ENCODE results near the gene TSPAN9.
A peak's percentile ranks its signal among the peaks of the same experiment; 100 is the strongest.

Gene TSPAN9, protein sequence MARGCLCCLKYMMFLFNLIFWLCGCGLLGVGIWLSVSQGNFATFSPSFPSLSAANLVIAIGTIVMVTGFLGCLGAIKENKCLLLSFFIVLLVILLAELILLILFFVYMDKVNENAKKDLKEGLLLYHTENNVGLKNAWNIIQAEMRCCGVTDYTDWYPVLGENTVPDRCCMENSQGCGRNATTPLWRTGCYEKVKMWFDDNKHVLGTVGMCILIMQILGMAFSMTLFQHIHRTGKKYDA

GRCh38 chr12:3076730-3077571 lies at the start of gene TSPAN9:
TSS of gene TSPAN9 (plus strand) at chr12:3077379. CDS start at chr12:3201194, 123,815 bp downstream.
- peak; percentile 61 to 64 for DNase-seq

DNA sequence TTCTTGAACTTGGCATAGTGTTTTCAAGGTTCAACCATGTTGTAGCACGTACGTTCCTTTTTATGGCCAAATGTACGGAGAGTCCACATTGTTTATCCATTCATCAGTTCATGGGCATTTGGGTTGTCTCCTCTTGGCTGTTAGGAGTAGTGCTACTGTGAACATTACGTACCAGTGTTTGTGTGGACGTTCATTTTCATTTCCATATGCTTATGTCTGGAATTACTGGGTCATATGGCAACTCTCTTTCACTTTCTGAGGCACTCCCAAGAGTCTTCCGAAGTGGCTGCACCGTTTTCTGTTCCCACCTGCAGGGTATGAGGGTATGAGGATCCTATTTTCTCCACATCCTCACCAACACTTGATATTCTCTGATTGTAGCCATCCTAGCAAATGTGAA lies 49.1 kb upstream of the TSPAN9 start:
- no peak for DNase-seq

DNA sequence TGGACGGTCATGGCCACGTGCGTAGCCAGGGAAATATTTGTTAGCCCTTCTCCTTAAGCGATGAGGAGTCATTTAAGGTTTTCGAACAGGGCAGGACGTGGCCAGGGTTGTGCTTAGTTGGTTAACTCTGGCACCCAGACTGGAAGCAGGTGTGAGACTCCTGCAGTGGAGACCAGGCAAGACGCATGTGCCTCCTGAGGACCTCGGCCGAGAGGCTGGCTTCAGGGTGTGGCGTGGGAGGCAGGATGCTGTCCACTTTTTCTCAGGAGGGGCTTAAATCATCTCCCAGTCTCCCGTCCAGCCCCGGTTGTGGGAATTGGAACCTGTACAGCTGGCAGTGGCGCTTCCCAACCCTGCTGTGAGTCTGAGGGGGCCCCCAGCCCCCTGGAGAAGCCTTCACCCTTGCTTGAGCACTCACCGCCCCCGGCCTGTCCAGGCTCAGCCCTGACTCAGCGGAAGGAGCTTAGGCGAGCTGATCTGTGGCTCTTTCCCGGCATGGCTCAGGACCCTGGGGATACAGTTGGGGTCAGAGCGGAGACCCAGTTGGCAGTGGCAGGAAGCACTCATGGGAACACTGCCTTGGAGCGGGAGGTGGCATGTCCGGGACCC lies 46.3 kb upstream of the TSPAN9 start:
- no peak for DNase-seq

DNA sequence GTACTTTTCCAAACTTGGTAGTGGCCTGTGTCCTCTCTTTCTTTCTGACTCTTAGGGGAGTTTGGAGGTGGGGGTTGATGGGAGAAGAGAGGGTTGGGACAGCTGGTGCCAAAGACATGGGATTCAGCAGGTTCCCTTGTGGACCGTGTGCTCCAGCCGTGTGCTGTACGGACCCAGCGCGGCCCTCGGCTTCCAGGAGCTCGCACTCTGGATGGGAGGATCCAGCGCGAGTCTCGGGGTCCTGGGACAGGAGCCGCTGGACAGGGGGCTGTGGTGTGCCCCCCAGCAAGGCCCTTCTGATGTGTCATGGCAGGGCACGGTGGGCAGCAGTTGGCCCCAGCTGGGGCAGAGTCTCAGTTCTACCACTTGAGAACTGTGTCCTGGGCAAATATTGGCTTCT lies 45.0 kb upstream of the TSPAN9 start:
- no peak for DNase-seq

GRCh38 chr12:3032770-3033538 lies 44.2 kb upstream of the TSPAN9 start:
- no peak for DNase-seq

DNA sequence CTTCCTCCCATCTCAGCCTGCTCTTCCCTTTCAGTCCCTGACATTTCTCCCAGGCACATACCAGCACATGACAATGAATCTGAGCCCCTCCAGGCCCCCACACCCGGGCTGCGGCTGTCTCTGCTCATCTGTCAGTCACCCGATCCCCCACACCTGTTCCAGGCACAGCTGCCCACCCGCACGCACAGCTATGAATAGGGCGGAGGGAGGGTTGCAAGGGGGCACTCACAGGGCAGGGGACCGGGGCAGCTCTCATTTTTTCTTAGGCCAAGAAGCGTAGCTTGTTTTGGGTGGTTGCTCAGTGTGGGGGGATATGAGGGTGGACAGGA lies 43.7 kb upstream of the TSPAN9 start:
- no peak for DNase-seq

DNA sequence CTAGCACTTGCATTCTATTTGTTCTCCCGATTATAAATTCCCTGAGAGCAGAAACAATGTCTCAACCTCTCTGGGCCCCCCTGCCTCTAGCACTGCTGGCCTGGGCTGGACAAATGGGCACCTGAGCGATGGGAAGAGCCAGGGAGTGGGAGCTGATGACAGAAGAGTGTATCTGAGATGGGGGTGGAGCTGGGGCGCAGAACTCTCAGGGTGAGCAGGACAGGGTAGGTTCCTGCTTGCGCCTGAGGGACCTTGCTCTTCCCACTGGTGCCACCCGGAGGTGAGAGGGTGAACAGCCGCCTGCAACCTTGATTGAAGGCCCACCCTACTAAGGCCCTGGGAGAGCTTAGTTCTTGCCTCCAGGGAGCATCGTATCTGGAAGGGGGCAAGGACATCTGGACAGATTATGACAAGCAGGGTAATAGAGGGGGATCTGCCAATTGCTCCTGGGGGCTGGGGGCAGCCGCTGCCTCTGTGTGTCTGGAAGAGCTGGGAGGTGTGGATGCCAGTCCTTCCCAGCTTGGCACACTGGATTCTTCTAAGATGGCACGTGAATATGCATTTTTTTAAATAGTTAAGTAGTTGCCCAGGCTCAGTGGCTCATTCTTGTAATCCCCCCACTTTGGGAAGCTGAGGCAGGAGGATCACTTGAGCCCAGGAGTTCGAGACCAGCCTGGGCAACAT lies 43.0 kb upstream of the TSPAN9 start:
- DNase-seq: peak; percentile 54 to 58

GRCh38 chr12:3035171-3035570 lies 42.0 kb upstream of the TSPAN9 start:
- DNase-seq: no peak

DNA sequence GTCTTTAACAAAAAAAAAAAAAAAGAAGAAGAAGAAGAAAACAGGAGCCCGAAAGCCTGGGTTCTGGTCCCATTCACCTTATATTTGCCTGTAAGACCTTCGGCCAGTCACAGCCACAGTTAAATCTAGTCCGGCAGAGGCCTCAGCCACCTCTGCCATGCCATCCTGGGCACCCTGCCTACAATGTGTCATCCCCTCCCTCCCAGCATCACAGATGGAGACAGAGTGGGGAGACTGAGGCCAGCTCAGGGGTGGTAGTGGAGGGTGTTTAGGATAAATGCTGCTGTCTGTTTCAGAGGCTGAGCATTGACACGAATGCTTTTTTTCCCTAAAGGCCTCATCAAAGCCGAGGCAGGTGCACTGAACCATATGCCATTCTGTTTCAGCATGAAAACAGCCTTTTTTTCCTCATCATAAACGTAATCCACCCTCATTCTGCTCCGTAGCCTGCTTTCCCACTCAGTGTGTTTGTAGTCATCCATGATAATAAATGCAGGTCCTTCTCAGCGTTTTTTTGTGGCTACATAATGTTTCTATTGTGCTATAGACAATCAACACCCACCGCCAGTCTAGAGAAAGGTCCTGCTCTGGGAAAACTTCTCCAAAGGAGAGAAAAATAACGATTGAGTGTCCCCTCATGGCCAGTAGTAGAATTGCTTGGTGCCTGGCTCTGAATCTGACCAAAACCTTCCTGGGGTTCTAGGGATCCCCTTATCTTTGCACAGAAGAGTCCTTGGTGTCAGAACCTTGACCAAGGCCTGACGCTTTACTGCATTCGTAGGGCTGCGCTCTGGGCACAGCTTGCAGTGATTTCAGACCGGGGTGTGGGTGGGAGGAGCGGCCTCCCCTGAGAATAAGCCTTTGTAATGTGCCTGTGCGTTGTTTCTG lies 41.1 kb upstream of the TSPAN9 start:
- no peak for DNase-seq

- DNase-seq: no peak
Measured at GRCh38 chr12:3036901-3037600, 40.1 kb upstream of the TSPAN9 start.

- no peak for DNase-seq
Measured at GRCh38 chr12:3038166-3038565, 39.0 kb upstream of the TSPAN9 start.

GRCh38 chr12:3038926-3039510 lies 38.2 kb upstream of the TSPAN9 start:
- DNase-seq: no peak

DNA sequence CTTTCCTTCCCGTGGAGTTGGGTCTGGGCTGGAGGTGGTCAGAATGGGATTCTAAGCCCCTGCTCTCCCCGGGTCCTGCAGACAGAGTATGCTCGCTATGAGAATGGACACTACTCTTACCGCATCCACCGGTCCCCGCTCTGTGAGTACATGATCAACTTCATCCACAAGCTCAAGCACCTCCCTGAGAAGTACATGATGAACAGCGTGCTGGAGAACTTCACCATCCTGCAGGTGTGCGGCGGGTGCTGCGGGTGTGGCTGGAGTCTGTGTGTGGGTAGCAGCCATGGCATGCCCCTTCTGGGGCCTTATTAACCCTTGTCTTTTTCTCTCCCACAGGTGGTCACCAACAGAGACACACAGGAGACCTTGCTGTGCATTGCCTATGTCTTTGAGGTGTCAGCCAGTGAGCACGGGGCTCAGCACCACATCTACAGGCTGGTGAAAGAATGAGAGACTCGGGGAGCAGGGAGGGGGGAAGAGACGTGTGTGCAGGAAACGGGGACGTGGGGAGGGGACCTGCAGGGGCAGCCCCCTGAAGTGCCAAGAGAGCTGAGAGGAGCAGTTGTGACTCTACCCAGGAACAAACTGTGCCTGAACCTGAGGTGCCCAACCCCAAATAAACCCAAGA lies 37.0 kb upstream of the TSPAN9 start:
- no peak for DNase-seq

DNA sequence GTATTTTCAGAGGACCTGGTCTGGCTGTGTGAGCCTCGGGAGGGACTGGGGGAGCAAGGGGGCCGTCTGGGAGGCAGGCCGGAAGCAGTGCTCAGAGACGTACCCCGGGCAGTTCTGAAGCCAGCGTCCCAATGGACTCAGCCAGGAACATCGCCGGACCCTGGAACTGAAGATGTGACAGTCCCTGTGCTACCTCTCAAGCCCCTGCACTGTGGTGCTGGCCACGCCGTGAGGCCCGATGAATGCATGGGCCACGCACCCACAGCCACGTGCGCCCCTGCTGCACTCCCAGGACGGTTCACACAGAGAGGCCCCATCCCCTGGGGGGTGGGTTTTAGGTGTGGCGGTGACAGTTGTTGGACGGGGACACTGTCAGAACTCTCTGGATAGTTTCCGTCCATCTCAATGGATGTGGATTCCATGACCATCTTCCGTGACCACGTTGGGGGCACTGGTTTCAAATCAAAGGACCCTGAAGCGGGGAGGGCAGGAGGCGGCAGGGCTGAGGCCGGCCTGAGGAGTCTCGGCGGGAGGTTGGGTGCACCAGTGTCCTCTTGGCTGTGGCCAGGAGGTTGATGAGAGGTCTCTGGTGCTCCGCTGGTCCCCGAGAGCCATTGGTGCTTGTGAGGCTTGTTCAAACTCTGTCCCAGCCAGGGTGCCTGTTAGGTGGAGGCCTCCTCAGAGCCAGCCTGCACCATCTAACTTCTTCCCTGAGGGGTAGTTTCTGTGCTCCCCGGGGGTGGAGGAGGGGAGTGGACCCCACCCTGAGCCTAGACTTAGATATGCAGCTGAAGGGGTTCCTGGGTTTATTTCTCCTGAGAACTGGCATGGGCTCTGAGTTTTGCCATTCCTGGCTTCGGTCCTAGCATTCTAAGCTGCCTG lies 36.3 kb upstream of the TSPAN9 start:
- no peak for DNase-seq

DNA sequence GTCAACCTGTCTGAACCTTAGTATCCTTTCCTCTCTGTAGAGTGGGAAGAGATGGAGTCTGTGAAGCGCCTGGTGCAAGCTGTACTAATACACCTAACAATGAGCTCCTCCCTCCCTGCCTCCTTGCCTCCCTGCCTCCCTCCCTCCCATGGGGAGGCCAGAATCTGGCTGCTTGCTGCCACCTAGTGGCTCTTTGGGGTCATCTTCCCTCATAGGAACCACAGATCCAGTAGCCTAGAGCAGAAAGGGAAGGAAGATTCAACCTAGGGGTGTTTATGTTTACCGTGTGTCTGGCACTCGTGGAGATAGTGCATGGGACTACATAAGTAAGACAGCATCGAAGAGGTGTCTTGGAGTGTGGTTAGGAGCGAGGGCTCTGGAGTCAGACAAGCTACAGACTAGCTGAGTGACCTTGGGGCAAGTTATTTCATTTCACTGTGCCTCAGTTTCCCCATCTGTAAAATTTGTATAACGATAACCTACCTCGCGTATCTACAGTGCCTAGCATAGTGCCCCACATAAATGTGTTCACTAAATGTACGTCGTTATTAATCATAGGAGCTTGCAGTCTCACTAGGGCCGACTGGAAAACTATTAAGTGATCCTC lies 35.5 kb upstream of the TSPAN9 start:
- peak; percentile 59 to 66 for DNase-seq

GRCh38 chr12:3042394-3042793 lies 34.8 kb upstream of the TSPAN9 start:
- DNase-seq: no peak

DNA sequence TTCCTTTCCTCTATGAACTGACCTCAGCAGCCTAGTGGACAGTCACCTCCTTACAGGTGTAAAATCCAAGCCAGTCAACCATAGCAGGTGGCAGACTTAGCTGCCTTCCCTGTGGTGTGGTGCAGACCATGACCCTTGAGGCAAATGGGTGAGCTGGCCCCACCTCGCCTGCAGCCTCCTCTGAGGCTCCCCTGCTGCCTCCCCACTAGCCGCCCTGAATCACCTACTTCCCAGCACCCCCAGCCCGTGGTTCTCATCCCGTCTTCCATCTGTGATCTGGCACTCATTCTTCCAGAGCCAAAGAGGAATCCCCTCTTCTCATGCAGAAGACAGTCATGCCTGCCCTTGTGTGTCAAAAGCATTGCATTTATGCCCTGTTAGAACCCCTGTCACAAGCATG lies 34.4 kb upstream of the TSPAN9 start:
- no peak for DNase-seq

DNA sequence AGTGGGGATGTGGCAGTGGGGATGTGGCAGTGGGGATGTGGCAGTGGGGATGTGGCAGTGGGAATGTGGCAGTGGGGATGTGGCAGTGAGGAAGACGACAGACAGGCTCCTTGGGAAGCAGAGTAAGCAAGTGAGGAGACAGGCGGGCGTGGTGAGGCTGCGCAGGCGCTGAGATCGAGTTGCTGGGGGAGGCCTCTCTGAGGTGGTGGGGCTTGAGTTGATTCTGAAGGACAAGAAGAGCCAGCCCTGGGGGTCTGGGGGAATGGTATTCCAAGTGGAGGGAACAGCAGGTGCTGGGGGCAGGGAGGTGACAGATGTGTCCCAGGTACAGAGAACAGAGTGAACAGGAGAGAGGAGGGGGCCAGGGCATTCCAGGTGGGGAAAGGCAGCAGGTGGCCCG lies 33.8 kb upstream of the TSPAN9 start:
- no peak for DNase-seq
